ENCODE results near the gene ABCG2.

The ABCG2 gene

DNA sequence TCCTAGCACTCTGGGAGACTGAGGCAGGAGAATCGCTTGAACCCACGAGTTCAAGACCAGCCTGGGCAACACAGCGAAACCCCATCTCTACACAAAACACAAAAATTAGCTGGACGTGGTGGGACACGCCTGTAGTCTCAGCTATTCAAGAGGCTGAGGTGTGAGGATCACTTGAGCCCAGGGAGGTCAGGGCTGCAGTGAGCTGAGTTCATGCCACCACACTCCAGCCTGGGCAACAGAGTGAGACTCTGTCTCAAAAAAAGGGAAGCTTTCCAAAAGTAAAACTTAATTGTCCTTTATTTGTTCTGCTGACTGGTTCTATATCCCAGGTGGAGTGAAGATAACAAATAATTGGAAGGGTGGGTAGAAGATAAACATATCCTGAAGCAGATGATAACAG, 45.6 kb downstream of the ABCG2 start:
- Histone ChIP-seq H3K4me3 (ENCODE audit: low read length in 2 of 2) (no peak overlapping the region), H3K27ac (replicated peaks; ENCODE audit: low read length) (no peak overlapping the region), H2BK12ac (ENCODE audit: low read length) (no peak overlapping the region), H2AK5ac (ENCODE audit: low read depth, low read length) (no peak overlapping the region), H4K91ac (ENCODE audit: low read depth, low read length, poor library complexity) (no peak overlapping the region), H2BK15ac (ENCODE audit: low read length) (no peak overlapping the region), H4K8ac (ENCODE audit: low read depth, low read length) (no peak overlapping the region), H3K18ac (ENCODE audit: low read length) (no peak overlapping the region), H3K79me1 (ENCODE audit: low read depth, low read length) (no peaks in the 10 kb centered on the region), H3K9me3 (replicated peaks in 1 of 2; ENCODE audit: control insufficient read depth in 2 of 2, insufficient read depth in 1 of 2, low read depth in 1 of 2, low read length in 2 of 2) (no peaks in the 10 kb centered on the region), H3K14ac (ENCODE audit: low read length) (no peak overlapping the region), H3K9ac (ENCODE audit: low read depth, low read length, poor library complexity) (no peak overlapping the region), H2AFZ (ENCODE audit: low read length) (no peak overlapping the region), H3K4me1 (ENCODE audit: control insufficient read depth in 2 of 2, insufficient read depth in 1 of 2, low read depth in 1 of 2, low read length in 2 of 2) (no peaks in the 10 kb centered on the region), H3K23ac (ENCODE audit: low read depth, low read length, poor library complexity) (no peak overlapping the region), H3K27me3 (ENCODE audit: control insufficient read depth in 3 of 3, insufficient read depth in 3 of 3, low read depth in 1 of 3, low read length in 3 of 3) (no peaks in the 10 kb centered on the region), H2BK120ac (ENCODE audit: low read depth, low read length) (no peak overlapping the region), H3K4me2 (ENCODE audit: insufficient read depth, low read length, poor library complexity, severe bottlenecking) (no peak overlapping the region), H2BK5ac (ENCODE audit: low read length) (no peak overlapping the region), H3K4ac (ENCODE audit: low read length) (no peak overlapping the region), H3K36me3 (replicated peaks in 1 of 2; ENCODE audit: control insufficient read depth in 2 of 2, insufficient read depth in 2 of 2, low read length in 2 of 2) (no peaks in the 10 kb centered on the region)
- WGBS, 2 donors (ENCODE audit: extremely low coverage in 2 of 2, insufficient read length in 2 of 2, insufficient replicate concordance in 1 of 2): no CpG with 5 or more reads among the region's 5 CpGs
- DNase-seq (ENCODE audit: low spot score): no peak

DNA sequence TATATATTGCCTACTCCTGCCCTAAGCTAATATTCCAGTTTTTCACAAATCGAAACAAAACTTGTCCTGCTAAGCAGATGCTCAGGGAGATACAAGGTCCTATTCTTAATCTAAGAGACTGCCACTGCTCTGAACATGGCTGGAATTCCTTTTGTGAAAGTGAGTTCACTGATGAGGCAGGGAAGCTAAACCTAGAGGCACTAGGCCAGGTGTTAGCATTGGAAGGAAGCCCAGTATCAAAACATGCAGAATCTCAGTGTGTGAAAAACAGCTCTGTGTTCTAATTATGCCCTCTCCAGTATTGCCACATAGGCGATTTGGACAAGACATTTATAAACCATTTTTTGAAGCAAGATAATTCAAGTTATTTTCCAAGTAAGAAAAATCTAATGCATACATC, 47.6 kb downstream of the ABCG2 start:
- no CpG with 5 or more reads among the region's 2 CpGs for WGBS, 2 donors (ENCODE audit: extremely low coverage in 2 of 2, insufficient read length in 2 of 2, insufficient replicate concordance in 1 of 2)

DNA sequence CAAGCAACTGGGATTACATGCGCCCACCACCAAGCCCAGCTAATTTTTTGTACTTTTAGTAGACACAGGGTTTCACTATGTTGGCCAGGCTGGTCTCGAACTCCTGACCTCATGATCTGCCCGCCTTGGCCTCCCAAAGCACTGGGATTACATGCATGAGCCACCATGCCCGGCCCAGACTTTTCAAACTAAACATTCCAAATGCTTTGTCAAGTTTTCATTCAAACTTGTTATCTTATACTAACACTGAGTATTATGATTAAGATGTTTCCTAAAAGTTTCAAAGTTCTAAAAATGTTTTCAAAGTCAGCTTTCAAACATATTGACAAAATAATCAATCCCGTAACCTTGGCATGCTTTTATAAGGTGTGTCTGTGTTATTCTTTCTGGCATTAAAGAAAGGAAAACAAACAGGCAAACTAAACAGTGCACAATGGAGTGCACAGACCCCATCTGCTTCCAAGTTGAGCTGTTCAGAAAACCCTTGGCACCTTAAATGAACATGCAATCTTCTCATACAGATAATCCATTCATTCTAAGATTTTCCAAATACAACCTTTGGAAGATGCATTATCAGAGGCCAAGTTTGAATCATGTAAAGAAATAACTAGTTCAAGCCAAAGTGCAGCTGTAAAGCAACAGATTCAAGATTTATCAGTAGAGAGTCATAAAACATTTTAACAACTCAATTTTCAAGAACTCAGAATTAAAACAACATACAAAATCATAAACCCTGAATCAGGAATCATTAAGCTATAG, 49.1 kb downstream of the ABCG2 start:
- no CpG with 5 or more reads among the region's 5 CpGs for WGBS, 2 donors (ENCODE audit: extremely low coverage in 2 of 2, insufficient read length in 2 of 2, insufficient replicate concordance in 1 of 2)
- no peak overlapping the region for H3K18ac ChIP-seq (ENCODE audit: low read length)
- no peak overlapping the region for H2BK5ac ChIP-seq (ENCODE audit: low read length)
- no peak overlapping the region for H4K8ac ChIP-seq (ENCODE audit: low read depth, low read length)
- no peaks in the 10 kb centered on the region for H3K36me3 ChIP-seq (replicated peaks in 1 of 2; ENCODE audit: control insufficient read depth in 2 of 2, insufficient read depth in 2 of 2, low read length in 2 of 2)
- no peaks in the 10 kb centered on the region for H3K79me1 ChIP-seq (ENCODE audit: low read depth, low read length)
- H2AK5ac ChIP-seq (ENCODE audit: low read depth, low read length): no peak overlapping the region
- H3K4me1 ChIP-seq (ENCODE audit: control insufficient read depth in 2 of 2, insufficient read depth in 1 of 2, low read depth in 1 of 2, low read length in 2 of 2): no peaks in the 10 kb centered on the region
- H3K14ac ChIP-seq (ENCODE audit: low read length): no peak overlapping the region
- H3K4me2 ChIP-seq (ENCODE audit: insufficient read depth, low read length, poor library complexity, severe bottlenecking): no peak overlapping the region
- no peak overlapping the region for H2BK12ac ChIP-seq (ENCODE audit: low read length)
- no peak for DNase-seq (ENCODE audit: low spot score)
- H3K23ac ChIP-seq (ENCODE audit: low read depth, low read length, poor library complexity): no peak overlapping the region
- no peak overlapping the region for H3K27ac ChIP-seq (replicated peaks; ENCODE audit: low read length)
- no peaks in the 10 kb centered on the region for H3K27me3 ChIP-seq (ENCODE audit: control insufficient read depth in 3 of 3, insufficient read depth in 3 of 3, low read depth in 1 of 3, low read length in 3 of 3)
- H3K9ac ChIP-seq (ENCODE audit: low read depth, low read length, poor library complexity): no peak overlapping the region
- H2BK15ac ChIP-seq (ENCODE audit: low read length): no peak overlapping the region
- no peak overlapping the region for H3K4ac ChIP-seq (ENCODE audit: low read length)
- no peak overlapping the region for H2BK120ac ChIP-seq (ENCODE audit: low read depth, low read length)
- H2AFZ ChIP-seq (ENCODE audit: low read length): no peak overlapping the region
- H3K9me3 ChIP-seq (replicated peaks in 1 of 2; ENCODE audit: control insufficient read depth in 2 of 2, insufficient read depth in 1 of 2, low read depth in 1 of 2, low read length in 2 of 2): no peaks in the 10 kb centered on the region
- H4K91ac ChIP-seq (ENCODE audit: low read depth, low read length, poor library complexity): no peak overlapping the region
- no peak overlapping the region for H3K4me3 ChIP-seq (ENCODE audit: low read length in 2 of 2)

More for the DNA sequence above, 47.6 kb downstream of the ABCG2 start:
- Histone ChIP-seq H3K79me1 (ENCODE audit: low read depth, low read length) (no peaks in the 10 kb centered on the region), H2BK120ac (ENCODE audit: low read depth, low read length) (no peak overlapping the region), H3K4ac (ENCODE audit: low read length) (no peak overlapping the region), H3K27me3 (ENCODE audit: control insufficient read depth in 3 of 3, insufficient read depth in 3 of 3, low read depth in 1 of 3, low read length in 3 of 3) (no peaks in the 10 kb centered on the region), H2BK5ac (ENCODE audit: low read length) (no peak overlapping the region), H3K23ac (ENCODE audit: low read depth, low read length, poor library complexity) (no peak overlapping the region), H2AFZ (ENCODE audit: low read length) (no peak overlapping the region), H3K9me3 (replicated peaks in 1 of 2; ENCODE audit: control insufficient read depth in 2 of 2, insufficient read depth in 1 of 2, low read depth in 1 of 2, low read length in 2 of 2) (no peaks in the 10 kb centered on the region), H2AK5ac (ENCODE audit: low read depth, low read length) (no peak overlapping the region), H3K18ac (ENCODE audit: low read length) (no peak overlapping the region), H3K4me3 (ENCODE audit: low read length in 2 of 2) (no peak overlapping the region), H4K91ac (ENCODE audit: low read depth, low read length, poor library complexity) (no peak overlapping the region), H3K27ac (replicated peaks; ENCODE audit: low read length) (no peak overlapping the region), H3K36me3 (replicated peaks in 1 of 2; ENCODE audit: control insufficient read depth in 2 of 2, insufficient read depth in 2 of 2, low read length in 2 of 2) (no peaks in the 10 kb centered on the region), H3K4me1 (ENCODE audit: control insufficient read depth in 2 of 2, insufficient read depth in 1 of 2, low read depth in 1 of 2, low read length in 2 of 2) (no peaks in the 10 kb centered on the region), H2BK15ac (ENCODE audit: low read length) (no peak overlapping the region), H4K8ac (ENCODE audit: low read depth, low read length) (no peak overlapping the region), H3K4me2 (ENCODE audit: insufficient read depth, low read length, poor library complexity, severe bottlenecking) (no peak overlapping the region), H2BK12ac (ENCODE audit: low read length) (no peak overlapping the region), H3K14ac (ENCODE audit: low read length) (no peak overlapping the region), H3K9ac (ENCODE audit: low read depth, low read length, poor library complexity) (no peak overlapping the region)
- DNase-seq (ENCODE audit: low spot score): no peak

DNA sequence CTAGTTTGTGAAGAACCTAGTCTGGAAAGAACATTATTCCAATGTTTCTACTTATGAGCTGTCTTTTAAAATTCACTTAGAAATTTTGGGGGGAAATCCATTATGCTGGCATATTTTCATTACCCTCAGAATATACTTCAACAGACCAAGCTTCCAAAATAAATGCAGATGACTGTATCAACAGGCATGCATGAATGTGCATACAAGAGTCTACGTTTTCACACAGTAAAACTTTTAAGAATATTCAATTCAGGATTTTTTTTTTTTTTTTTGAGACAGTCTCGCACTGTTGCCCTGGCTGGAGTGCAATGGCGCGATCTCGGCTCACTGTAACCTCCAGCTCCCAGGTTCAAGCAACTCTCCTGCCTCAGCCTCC, 49.7 kb downstream of the ABCG2 start:
- H2BK12ac ChIP-seq (ENCODE audit: low read length): no peak overlapping the region
- H3K36me3 ChIP-seq (replicated peaks in 1 of 2; ENCODE audit: control insufficient read depth in 2 of 2, insufficient read depth in 2 of 2, low read length in 2 of 2): no peaks in the 10 kb centered on the region
- no CpG with 5 or more reads among the region's 5 CpGs for WGBS, 2 donors (ENCODE audit: extremely low coverage in 2 of 2, insufficient read length in 2 of 2, insufficient replicate concordance in 1 of 2)
- H3K4me3 ChIP-seq (ENCODE audit: low read length in 2 of 2): no peak overlapping the region
- H3K27me3 ChIP-seq (ENCODE audit: control insufficient read depth in 3 of 3, insufficient read depth in 3 of 3, low read depth in 1 of 3, low read length in 3 of 3): no peaks in the 10 kb centered on the region
- no peaks in the 10 kb centered on the region for H3K79me1 ChIP-seq (ENCODE audit: low read depth, low read length)
- H2BK15ac ChIP-seq (ENCODE audit: low read length): no peak overlapping the region
- no peak overlapping the region for H3K18ac ChIP-seq (ENCODE audit: low read length)
- H3K4ac ChIP-seq (ENCODE audit: low read length): no peak overlapping the region
- no peak overlapping the region for H2BK5ac ChIP-seq (ENCODE audit: low read length)
- no peak overlapping the region for H3K14ac ChIP-seq (ENCODE audit: low read length)
- no peak overlapping the region for H3K9ac ChIP-seq (ENCODE audit: low read depth, low read length, poor library complexity)
- no peak overlapping the region for H3K27ac ChIP-seq (replicated peaks; ENCODE audit: low read length)
- H4K91ac ChIP-seq (ENCODE audit: low read depth, low read length, poor library complexity): no peak overlapping the region
- no peaks in the 10 kb centered on the region for H3K4me1 ChIP-seq (ENCODE audit: control insufficient read depth in 2 of 2, insufficient read depth in 1 of 2, low read depth in 1 of 2, low read length in 2 of 2)
- no peak overlapping the region for H3K23ac ChIP-seq (ENCODE audit: low read depth, low read length, poor library complexity)
- H3K9me3 ChIP-seq (replicated peaks in 1 of 2; ENCODE audit: control insufficient read depth in 2 of 2, insufficient read depth in 1 of 2, low read depth in 1 of 2, low read length in 2 of 2): no peaks in the 10 kb centered on the region
- no peak overlapping the region for H2AFZ ChIP-seq (ENCODE audit: low read length)
- DNase-seq (ENCODE audit: low spot score): no peak
- no peak overlapping the region for H2AK5ac ChIP-seq (ENCODE audit: low read depth, low read length)
- H4K8ac ChIP-seq (ENCODE audit: low read depth, low read length): no peak overlapping the region
- H3K4me2 ChIP-seq (ENCODE audit: insufficient read depth, low read length, poor library complexity, severe bottlenecking): no peak overlapping the region
- H2BK120ac ChIP-seq (ENCODE audit: low read depth, low read length): no peak overlapping the region

Data from neuronal stem cell (in vitro differentiated cells).